ENCODE data around the gene CXXC5.
A peak's percentile ranks its signal among the peaks of the same experiment; 100 is the strongest.

Gene CXXC5

DNA sequence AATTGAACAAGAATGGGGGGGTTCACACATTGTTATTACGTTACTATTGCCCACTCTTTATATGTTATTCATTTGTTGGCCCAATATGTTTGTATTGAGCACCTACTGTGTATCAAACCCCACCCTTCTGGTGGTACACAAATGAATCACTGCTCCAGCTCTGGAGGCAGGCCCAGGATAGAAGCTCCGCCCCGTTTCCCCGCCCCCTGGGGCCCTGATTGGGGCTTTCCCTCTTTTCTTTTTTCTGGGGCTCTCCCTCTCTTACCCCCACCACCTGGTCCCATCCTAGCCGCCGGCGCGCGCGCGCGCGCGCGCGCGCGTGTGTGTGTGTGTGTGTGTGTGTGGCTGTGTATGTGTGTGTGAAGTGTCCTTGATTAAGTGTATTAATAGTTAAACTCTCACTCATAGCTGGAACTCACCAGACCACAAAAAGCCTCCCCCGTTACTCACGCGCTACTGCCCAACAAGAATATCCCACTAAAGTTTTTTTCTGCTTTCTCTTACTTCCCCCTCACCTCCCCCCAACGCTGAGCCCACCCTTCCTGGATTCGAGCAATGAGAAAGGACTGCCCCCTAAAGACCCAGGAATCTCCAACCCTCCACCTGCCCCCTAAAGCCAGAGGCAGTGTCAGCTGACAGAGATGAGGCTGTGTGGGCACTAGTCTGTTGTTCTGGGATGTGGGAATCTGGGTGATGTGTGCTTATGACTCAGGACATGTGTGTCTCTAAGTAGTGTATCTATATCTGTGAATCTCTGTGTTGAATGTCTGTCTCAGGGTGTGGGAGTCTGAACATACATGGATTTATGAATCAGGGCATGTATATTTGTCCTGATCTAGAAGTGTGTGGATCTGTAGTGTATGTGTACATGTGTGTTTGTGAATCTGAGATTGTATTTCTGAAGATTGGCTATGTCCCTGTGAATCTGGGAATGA lies 4.0 kb downstream of the CXXC5 start:
- peak; percentile 77 to 87 for DNase-seq

DNA sequence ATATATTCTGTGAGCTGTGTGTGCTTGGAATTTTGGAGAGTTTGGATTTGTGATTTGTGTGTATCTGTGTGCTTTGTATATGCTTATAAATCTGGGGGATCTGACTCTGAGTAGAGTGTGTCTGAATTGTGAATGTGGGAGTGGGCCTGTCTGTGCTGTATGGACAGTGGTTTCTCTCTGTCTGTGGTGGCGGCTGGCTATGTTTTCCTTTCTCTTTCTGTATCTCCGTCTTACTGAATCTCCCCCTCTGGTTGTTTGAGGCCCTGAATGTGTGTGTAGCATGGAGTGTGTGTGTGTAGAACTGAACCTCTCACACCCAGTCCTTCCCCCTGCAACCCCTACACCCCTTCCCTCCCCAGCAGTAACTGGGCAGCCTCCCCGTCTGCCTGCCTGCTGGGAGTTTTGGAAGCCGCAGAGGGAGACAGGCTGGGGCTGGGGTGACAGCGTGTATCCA lies 4.7 kb downstream of the CXXC5 start:
- no peak for DNase-seq

DNA sequence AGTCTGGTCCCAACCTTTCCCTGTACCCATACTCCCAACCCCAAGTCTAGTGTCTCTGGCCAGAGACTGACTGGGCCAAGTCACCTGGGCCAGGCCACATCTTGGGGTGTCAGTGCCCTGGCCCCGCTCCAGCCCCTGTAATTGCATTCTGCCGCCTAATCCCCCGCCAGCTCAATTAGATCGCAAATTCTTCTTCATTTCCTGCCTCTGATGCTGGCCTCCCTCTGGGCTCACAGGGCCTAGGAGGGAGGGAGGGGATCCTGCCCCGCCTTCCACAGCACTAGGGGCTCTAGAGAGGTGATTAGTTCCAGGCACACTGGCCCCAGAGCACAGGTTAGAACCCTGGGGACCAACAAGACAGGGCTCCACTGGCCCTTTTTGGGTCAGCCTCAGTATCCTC lies 5.5 kb downstream of the CXXC5 start:
- no peak for DNase-seq

DNA sequence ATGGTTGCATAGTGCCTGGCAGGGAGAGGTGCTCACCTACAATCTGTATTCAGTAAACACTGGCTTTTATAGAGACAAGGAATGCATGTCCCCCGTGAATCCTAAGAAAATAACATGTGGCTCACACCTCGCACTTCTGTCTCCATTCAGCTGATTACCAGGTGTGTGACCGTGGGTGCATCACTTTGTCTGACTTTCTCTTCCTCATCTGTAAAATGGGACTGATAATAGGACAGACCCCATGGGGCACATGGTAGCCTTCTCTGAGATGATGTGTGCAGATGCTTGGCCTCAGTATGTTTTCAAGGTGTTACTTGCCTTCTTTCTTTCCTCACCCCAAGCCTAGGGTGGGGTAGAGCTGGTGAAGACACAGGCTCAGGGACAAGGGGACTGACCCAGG lies 6.3 kb downstream of the CXXC5 start:
- DNase-seq: no peak

DNA sequence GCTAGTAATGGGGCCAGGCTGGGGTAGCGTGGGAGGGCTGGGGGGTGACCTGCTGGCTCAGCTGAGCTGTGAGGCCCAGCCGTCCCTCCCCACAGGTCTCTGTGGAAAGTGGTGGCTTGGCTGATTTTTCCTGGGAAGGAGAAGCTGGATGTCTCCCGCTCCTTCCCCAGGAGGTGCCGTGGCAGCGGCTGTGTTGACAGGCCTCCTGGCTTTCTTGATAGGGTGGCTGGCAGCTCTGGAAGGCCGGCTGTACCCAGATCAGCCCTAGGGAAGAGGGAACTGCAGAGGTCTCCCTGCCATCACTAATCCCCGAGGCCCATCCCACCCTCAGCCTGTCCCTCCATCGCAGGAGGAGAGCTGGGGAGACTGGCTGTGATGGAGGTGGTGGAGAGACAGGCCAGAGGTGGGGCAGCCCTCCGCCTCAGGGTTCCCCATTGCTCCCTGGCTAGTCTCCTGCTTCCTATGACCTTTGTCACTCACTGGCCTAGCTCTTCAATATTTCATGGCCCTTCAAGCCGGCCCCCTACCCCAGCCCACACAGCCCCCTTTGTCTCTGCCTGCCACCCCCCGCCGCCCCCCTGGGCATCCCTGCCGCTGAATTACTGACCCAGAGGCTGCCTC lies 6.8 kb downstream of the CXXC5 start:
- no peak for DNase-seq

DNA sequence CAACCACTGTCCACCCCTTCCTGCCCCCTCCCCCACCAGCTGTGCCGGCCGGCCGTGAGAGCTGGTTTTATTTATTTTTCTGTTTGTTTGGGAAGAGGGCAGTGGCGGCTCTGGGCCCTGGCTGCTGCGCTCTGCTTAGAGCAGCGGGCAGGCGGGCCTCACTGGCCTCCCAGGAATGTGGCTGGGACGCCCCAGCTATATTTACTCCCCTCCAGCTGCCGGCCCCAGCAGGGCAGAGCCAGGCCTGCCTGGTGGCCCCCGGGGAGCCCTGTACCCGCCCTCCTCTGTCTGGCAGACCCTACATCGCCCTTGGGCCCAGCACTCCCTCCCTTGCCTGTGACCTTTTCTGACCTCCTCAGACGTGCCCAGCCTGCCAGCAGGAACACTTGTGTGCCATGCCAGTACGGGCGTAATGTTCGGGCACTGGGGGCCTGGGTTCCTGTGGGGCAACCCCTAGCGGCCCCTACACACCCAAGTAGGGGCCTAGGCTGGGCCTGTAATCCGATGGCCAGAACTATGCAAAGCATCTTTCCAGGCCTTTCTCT lies 7.7 kb downstream of the CXXC5 start:
- no peak for DNase-seq

DNA sequence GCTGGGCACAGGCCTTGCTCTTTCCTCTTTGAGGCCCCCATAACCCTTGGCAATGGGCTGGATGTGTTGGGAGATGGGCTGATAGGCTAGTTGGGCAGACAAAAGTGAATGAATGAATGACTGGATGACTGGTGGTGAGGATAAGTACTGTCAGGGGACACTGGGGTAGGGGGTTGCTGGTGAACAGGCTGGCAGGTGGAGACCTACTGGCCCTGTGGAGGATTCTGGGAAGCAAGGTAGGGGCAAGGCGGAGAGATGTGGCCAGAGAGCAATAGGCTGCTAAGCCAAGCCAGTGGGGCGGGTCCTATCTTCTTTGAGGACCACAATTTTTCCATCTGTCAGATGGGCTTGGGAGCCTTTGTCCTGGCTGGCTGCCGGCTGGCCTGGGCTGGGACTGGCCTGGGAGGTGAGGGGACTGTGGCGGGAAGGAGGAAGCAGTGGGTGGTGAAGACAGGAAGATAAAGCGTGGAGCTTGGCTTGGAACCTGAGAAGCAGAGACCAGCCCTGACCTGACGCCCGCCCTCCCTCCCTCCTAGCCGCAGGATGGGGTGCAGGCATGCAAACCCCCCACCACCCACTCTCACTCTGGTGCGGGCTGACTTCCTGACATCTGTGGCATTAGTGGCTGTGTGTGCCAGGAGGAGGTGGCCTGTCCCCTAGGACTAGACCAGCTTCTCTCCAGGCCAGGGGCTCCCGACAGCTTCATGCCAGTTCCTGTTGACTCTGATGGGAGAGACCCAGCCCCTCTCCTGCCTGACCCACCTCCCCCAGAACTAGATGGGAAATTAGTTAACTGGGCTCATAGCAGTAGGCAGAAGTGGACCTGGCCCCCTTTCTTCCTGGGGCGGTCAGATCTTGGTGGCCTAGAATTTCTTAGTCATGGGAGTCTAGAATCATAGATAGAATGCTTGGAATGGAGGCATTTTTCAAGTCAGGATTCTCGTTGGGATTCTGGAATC lies 9.5 kb downstream of the CXXC5 start:
- no peak for DNase-seq

DNA sequence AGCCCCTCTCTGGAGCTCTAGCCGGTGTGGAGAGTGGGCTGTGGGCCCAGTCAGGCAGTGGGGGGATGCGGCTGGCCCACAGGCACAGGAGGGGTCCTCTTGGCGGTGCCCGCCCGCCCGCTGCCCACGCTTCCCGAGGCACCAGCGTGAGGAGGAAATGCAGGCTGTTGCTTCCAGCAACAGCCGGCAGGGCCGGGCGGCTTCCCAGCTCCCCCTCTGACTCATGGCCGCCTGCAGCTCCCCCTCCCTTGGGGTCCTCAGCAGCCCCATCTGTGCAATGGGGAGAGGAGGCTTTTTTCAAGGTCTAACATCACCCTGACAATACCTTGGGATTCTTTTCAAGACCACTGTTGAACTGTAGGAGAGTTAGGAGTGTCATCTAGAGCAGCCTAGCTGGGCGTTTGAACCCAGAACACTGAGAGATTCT lies 10.4 kb downstream of the CXXC5 start:
- no peak for DNase-seq

DNA sequence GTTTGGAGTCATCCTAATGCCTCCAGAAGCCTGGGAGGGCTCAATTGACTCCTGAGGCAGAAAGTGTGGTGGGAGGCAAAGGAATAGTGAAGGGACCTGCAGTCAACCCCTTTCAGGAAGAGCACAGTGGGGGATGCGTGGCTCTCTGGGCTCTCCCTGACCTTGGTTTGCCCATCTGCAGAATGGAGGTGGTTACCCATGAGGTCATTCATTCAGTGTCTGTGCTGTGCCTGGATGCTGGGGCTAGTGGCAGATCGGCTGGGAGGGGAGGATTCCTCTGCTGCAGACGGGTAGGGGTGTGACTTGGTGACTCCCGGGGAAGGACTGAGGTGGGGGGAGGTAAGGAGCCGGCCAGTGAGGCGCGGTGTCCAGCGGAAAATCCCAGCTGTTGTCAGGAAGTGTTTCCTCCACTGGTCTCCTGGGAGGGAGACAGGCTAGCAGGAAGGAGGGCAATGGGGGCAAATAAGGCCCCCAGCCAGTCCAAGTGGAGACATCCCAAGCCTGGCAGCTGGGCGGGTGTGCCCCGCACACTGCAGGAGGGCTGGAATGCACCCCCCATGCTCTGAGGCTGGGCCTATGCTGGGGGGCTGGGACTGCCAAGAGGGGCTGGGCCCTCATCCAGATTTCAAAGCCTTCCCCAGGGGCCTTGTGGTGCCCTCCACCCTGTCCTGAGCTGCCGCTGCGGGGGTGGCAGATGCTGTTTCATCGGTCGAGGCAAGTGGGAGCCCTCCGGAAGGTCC lies 10.9 kb downstream of the CXXC5 start:
- DNase-seq: no peak

DNA sequence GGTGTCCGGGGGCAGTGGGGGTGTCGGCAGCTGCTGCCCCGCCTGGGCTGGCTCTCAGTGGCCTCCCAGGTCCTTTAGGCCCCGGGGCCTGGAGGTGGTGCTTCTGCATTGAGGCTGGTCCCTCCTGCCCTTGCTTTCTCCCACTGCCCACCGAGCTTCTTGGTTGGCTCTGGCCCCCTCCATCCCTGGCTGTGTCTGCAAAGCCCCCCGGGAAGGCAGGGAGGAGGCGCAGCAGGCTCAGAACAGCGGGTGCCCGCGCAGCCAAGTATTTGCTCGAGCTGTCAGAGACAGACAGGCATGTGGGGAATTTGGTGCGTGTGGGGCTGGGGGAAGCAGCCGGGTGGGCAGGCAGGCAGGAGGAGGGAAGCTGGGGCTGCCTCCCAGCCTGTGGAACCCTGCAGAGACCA lies 11.5 kb downstream of the CXXC5 start:
- DNase-seq: no peak

DNA sequence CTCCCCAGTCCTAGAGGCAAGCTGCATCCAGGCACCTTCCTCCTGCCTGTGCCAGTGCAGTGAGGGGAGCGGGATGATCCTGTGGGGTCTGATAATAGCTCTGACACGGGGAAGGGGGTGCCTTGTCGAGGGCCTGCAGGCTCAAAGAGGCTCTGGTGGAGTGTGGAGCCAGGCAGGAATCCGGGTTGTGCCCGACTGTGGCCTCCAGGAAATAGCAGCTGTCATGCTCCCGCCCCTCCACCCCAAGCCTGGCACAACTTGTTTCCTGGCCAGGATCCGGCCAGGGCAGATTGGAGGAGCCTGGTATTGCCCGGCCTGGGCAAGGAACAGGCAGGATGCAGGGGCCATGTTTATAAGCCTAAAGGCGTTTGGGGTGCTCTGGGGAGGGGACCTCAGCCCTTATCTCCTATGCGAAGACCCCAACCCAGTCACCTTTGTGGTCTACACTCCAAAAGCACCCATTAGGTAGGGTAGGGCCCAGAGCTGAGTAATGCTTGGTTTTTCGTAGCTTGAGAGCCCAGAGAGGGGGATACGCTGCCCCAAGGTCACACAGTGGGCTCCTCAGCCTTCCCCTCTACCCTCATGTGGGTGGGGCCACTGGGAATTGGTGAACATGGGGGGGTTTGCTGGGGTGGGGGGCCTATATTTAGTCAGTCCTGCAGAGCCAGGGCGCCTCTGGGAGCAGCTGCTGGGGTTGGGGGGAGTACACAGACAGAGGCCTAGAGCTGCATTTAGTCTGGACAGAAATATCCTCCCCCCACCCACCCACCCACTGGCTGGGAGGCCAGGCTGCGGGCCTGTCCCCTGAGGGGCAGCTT lies 12.2 kb downstream of the CXXC5 start:
- no peak for DNase-seq

DNA sequence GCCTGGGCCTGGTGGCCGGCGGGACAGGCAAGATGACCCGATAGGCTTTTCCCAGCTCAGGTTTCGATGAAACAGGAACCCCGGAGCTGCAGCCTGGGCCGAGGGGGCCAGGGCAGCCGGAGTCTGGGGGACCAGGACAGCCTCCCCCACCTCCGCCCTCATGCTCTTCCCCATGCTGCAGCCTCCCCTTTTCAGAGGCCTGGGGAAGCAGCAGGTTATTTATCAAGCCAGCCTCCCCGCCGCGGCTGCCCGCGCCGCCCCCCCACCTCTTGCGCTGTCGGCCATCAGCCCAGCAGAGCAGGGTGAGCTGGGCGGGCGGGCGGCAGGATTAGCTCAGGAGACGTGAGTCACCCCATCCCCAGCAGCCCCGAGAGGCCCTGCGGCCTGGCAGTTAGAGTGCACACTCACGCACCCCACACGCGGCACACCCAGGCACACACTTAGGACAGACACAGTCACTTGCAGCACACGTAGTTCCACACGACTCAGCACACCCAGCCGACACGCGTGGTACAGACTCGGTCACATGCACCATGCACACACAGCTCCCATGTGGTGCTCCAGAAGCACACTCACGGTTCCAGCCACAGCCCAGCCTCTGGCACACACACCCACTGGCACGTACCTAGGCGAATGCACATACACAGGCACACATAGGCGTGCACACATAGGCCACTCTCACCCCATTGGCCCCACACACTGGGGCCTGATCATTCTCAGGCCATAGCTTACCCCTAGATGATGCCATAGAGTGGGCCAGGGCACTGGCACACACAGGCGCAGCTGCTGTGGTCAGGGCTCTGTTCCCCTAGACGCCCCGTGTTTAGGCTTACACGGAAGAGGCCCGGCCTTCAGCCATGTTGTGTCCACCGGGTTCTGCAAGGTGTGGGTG lies 13.0 kb downstream of the CXXC5 start:
- DNase-seq: peak in 1 of 2 donors; percentile 82

DNA sequence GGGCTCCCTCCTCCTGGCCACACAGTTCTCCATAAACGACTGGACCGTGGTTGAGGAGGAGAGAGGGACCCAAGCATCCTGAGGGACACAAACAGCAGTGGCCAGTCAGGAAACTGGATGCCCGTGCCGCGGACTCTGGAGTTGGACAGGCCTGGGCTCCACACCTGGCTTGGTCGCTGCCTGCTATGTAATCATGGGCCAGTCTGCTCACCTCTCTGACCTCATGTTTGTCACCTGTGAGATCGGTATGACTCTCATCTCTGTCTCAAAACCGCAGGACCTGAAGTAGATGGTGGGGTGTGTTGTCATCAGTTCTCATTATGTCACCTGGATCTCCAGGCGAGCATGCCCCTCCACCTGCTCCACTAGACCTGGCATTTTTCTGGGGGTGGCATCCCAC lies 14.5 kb downstream of the CXXC5 start:
- DNase-seq: no peak

DNA sequence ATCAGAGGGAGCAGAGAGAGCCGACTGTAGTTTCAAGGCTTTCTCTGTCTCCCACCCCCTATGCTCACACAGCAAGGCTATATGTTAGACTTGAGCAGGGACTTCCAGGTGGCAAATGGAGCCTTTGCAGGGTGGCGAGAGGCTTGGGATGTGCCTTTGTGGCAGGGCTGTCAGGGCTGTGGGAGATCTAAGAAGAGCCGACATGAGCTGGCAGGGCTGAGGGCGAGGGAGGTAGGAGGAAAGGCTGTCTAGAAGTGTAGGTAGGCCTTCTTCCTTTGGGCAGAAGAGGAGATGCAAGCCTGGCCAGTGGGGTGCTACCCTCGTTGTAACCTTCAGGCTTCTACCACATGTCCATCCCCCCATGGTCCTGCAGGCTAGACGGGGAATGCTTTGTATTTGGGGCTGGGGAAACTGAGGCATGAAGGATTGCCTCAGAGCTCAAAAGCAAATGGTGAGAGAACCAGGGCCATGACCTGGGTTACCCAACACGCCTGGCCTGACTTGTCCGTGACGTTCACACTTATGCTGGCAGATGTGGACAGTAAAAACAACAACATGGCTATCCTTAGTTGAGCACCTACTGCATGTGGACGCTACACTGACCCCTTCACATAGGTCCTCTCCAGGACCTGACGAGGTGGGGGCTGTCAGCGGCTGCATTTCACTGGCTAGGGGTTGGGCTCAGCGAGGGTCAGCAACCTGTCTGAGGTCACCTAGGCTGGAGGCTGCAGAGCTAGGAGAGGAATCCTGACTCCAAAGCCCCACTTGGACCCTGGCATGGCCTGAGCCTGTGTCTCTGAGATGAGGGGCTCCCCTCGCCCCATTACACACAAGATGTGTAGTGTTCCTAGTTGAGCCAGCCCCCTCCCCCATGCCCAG lies 15.3 kb downstream of the CXXC5 start:
- DNase-seq: no peak

DNA sequence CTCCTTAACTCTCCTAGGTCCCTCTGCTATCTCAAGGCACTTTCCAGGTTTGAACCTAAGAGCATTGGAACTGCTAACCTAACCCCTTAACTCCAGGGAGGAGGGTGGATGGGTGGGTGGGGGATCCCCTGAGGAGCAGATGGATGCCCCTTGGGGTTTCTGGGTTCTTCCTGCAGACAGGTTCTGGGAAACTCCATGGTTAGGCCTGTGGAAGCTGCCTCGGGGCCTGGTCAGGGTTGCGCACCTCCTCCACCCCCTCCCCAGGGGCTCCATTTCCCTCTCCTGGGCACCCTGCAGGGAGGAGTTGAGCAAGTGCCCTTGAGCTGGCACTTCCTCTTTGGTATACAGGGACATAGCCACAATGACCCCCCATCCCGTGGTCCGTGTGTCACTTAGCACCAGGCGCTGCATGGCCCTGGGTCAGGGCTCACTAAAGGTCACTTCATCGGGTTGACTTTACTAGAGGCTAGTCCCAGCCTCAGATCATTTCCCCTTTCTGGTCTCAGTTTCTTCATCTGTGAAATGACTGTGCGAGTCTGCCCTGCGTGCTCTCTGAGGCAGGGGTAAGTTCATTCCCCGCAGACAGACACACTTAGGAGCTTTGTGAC lies 16.0 kb downstream of the CXXC5 start:
- DNase-seq: peak in 1 of 2 donors; percentile 85

DNA sequence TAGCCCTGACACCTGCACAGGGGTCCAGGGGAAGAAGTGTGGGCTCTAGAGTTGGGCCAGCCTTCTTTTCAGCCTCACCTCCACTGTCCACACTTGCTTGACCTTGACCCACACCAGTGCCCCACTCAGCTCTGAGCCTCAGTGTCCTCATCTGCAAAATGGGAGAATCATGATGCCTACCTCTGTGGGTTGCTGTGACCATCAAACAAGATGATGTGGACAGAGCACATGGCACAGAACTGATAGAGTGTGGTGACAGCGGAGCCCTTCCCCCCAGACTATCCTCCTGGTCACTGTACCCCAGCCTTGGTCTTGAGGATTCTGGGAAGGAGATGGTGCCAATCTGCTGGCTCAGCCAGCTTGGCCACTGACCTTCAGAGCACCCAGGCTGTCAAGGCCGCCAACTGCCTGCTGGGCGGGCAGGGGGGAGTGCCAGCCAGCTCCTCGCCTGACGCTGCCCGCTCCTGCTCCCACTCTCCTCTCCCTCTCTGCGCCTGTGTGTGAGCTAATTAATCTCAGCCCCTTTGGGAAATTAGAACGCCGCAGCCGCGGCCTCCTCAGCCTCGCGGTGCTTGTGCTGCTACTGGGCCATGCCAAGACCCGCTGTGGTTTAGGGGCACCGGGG lies 16.7 kb downstream of the CXXC5 start:
- DNase-seq: no peak

DNA sequence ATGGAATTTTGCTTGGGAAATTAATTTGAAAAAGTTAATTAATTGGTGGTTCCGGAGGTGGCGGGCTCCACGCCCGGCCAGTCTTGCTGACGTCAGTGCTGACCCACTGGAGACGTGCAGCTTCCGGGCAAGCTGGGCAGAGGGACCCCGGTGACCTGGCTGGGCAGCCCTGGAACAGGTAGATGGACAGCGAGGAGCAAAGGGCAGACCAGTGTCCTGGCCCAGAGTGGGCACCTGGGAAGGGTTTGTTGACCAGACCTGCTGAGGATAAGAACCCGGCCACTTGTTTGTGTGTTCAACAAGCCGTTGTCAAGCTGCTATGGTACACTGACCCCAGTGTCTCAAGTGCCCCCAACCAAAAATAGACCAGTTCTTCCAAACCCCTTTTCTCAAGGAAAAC lies 17.5 kb downstream of the CXXC5 start:
- DNase-seq: no peak

DNA sequence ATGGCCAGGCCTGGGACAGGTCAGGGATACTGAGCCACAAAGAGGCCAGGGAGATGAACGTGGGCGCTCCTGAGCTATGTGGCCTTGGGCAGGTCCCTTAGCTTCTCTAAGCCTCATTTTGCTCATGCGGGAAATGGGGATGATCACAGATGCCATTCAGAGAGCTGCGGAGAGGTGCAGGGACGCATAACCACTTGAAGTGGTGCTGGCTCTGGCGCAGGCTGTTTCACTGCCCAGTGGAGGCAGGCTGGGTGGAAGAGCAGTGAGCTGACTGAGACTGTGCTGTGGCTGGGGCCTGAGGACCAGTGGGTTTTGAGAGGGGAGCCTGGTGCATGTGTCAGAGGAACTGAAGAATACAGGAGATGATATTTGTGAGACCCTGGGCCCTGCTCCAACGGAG lies 18.4 kb downstream of the CXXC5 start:
- no peak for DNase-seq
